HepG2 (cell line): Measurements from ENCODE around the gene GPA33. TPM values are rescaled to one million over a fixed set of nuclear protein-coding genes. Genes with fewer than 3 reads are reported as not detected.
A peak's percentile ranks its signal among the peaks of the same experiment; 100 is the strongest.

Experiments used
- ATAC-seq: fragments of 200-7000 bp; cut with Tn5 transposase; 3 replicates; pipeline ENCODE4 v1.9.1; 2020; ENCODE audit warnings: mild to moderate bottlenecking, moderate library complexity
- BruUV-seq: library from RNA; stranded (reverse); fragments of 400-500 nt; replicated peaks from 2 replicates; lab custom pipeline; 2021; lab: Mats Ljungman, UMichigan
- CTCF ChIA-PET: fragments of 300-600 bp; formaldehyde crosslinking; extraction: SDS; loops from one replicate; lab custom pipeline; 2021; ENCODE audit warnings: low total read pairs, inconsistent platforms, low intra/inter-chr PET ratio; lab: Yijun Ruan, JAX
- POLR2A ChIA-PET: fragments of 350-600 bp; sonication (Branson Sonifier 250); formaldehyde crosslinking; loops from one replicate; lab custom pipeline; 2020; ENCODE audit warnings: antibody characterized with exemption, inconsistent platforms; lab: Yijun Ruan, JAX
- DNase-seq: peaks from one replicate; pipeline ENCODE4 v3.0.0-alpha.2; 2015; ENCODE audit warnings: low spot score
- FAIRE-seq: peaks from 3 replicates; lab custom pipeline; 2011; peaks lifted over from hg19 to GRCh38; lab: Jason Lieb, UNC
- H2AFZ ChIP-seq: one replicate; pipeline ENCODE4 v1.6.1; 2011; ENCODE audit warnings: low read length, inconsistent platforms
- H3K27ac ChIP-seq: fragments of 300-600 bp; 3 replicates; pipeline ENCODE4 v1.8.0; 2011; ENCODE audit warnings: mixed run types, mild to moderate bottlenecking, mixed read lengths, low read length, inconsistent platforms; ENCODE audit not compliant: insufficient read depth; ENCODE audit errors: extremely low read length
- H3K27me3 ChIP-seq, 2 experiments: fragments of 200-600 bp in 1 of 2; 2 replicates in 1 of 2; 3 replicates in 1 of 2; pipeline versions ENCODE4 v1.6.0 to v1.8.0; 2011; ENCODE audit warnings: low read length in 2 of 2, mild to moderate bottlenecking in 2 of 2, moderate library complexity in 2 of 2, inconsistent platforms in 1 of 2; ENCODE audit not compliant: insufficient read depth in 2 of 2, control insufficient read depth in 1 of 2
- H3K36me3 ChIP-seq, 2 experiments: fragments of 200-600 bp in 1 of 2; replicated peaks in 1 of 2; 2 replicates in 1 of 2; 3 replicates in 1 of 2; pipeline versions ENCODE4 v1.5.1 to v1.8.0; 2011; ENCODE audit warnings: low read length in 2 of 2, inconsistent platforms in 1 of 2; ENCODE audit not compliant: insufficient read depth in 2 of 2, control insufficient read depth in 1 of 2
- H3K4me1 ChIP-seq: 2 replicates; pipeline ENCODE4 v1.5.1; 2012; ENCODE audit warnings: low read length, inconsistent platforms; ENCODE audit not compliant: insufficient read depth
- H3K4me2 ChIP-seq: 2 replicates; pipeline ENCODE4 v1.6.0; 2011; ENCODE audit warnings: low read depth, low read length, inconsistent platforms
- H3K4me3 ChIP-seq, 3 experiments: fragments of 200-600 bp in 1 of 3; sonication (generic), shearing (Covaris generic) in 1 of 3; replicated peaks in 1 of 3; 2 replicates each; pipeline ENCODE4 v1.5.1; 2011 to 2016; ENCODE audit warnings: low read length in 3 of 3, inconsistent platforms in 2 of 3, low read depth in 2 of 3, mild to moderate bottlenecking in 2 of 3, control low read depth in 1 of 3, mixed read lengths in 1 of 3; ENCODE audit not compliant: insufficient read depth in 1 of 3
- H3K79me2 ChIP-seq: one replicate; pipeline ENCODE4 v1.6.1; 2011; ENCODE audit warnings: low read length, inconsistent platforms; ENCODE audit not compliant: insufficient read depth
- H3K9ac ChIP-seq: 2 replicates; pipeline ENCODE4 v1.6.0; 2011; ENCODE audit warnings: mild to moderate bottlenecking, low read depth, low read length, inconsistent platforms; ENCODE audit not compliant: insufficient read depth
- H3K9me3 ChIP-seq: 2 replicates; pipeline ENCODE4 v1.5.1; 2012; ENCODE audit warnings: mild to moderate bottlenecking, low read length
- H4K20me1 ChIP-seq: 2 replicates; pipeline ENCODE4 v1.6.0; 2011; ENCODE audit warnings: inconsistent platforms, mild to moderate bottlenecking, low read length, moderate library complexity; ENCODE audit not compliant: insufficient read depth
- BHLHE40 ChIP-seq: IDR thresholded peaks from 2 replicates; pipeline ENCODE4 v1.6.1; 2011; ENCODE audit warnings: low read length, improper control_type of control experiment
- FOXK2 ChIP-seq: fragments of 450-650 bp; IDR thresholded peaks from 2 replicates; pipeline ENCODE4 v1.6.1; 2016
- HNRNPH1 ChIP-seq: fragments of 200-400 bp; formaldehyde crosslinking; optimal IDR thresholded peaks from 2 replicates; pipeline ENCODE3; 2017; ENCODE audit warnings: mild to moderate bottlenecking, low read depth, low read length
- MAFK ChIP-seq, 2 experiments: IDR thresholded peaks in 1 of 2; conservative IDR thresholded peaks in 1 of 2; 2 replicates each; pipeline ENCODE4 v1.6.1; 2011; ENCODE audit warnings: improper control_type of control experiment in 2 of 2, low read length in 2 of 2
- MAZ ChIP-seq, 2 experiments: sonication (generic) in 1 of 2; formaldehyde crosslinking in 1 of 2; IDR thresholded peaks; 2 replicates each; pipeline versions ENCODE4 v1.5.0 to v1.6.1; 2012 to 2020; ENCODE audit warnings: low read depth in 2 of 2, mild to moderate bottlenecking in 2 of 2, borderline replicate concordance in 1 of 2, improper control_type of control experiment in 1 of 2, low read length in 1 of 2, missing genetic modification reagents in 1 of 2, moderate library complexity in 1 of 2
- TBX3 ChIP-seq: fragments of 450-650 bp; IDR thresholded peaks from 2 replicates; pipeline ENCODE4 v1.6.1; 2017; ENCODE audit warnings: antibody characterized with exemption, mild to moderate bottlenecking, inconsistent platforms, borderline replicate concordance
- ZNF3 ChIP-seq: IDR thresholded peaks from 2 replicates; pipeline ENCODE4 v1.7.0; 2017; ENCODE audit warnings: inconsistent platforms
- WGBS: methylation state at CpG from one replicate; pipeline ENCODE4 v1.1.6; 2017; ENCODE audit warnings: low lambda C conversion rate; 5-methylcytosine and 5-hydroxymethylcytosine counted together
- in situ Hi-C: cut with HindIII; loops from 2 replicates; pipeline ENCODE4 v1.10.0; 2017; ENCODE audit warnings: low pct_unique_long_range_greater_than_20kb; ENCODE audit not compliant: extremely low pct_ligation_motif_present
- intact Hi-C: fragments of 100-400 bp; cut with micrococcal nuclease; formaldehyde crosslinking; loops from one replicate; pipeline ENCODE4 v1.10.0; 2022; ENCODE audit not compliant: unreplicated experiment
- polyA plus RNA-seq, 8 experiments: library from polyadenylated mRNA; depleted of rRNA in 3 of 8; stranded (reverse) in 7 of 8; unstranded in 1 of 8; fragments of >200 nt; fragmentation: Illumina TruSeq in 4 of 8; extraction: Trizol in 4 of 8; gene quantifications; 2 replicates each; pipeline versions ENCODE4 v1.2.1 to v1.2.3, GENCODE V29; 2011 to 2016; ENCODE audit warnings: low read depth in 4 of 8, missing spikeins in 1 of 8, mixed read lengths in 1 of 8; ENCODE audit not compliant: insufficient read depth in 1 of 8
- total RNA-seq, 5 experiments: library from RNA; depleted of rRNA; stranded (reverse); fragments of >200 nt; fragmentation: Illumina TruSeq; extraction: Trizol; gene quantifications; 2 replicates each; pipeline ENCODE4 v1.2.3, GENCODE V29; 2016; ENCODE audit warnings: low read depth in 1 of 5
- TF ChIP-seq, protein P1 (sequence below): sonication (generic); formaldehyde crosslinking; IDR thresholded peaks from 2 replicates; pipeline ENCODE4 v1.4.0; 2020; ENCODE audit warnings: missing genetic modification reagents, mild to moderate bottlenecking, borderline replicate concordance

The GPA33 gene
- total and polyA plus RNA-seq, 2 of the 13 experiments (the other 11 are each of a cell fraction or from before 2014, with no cell fraction given): not detected

DNA sequence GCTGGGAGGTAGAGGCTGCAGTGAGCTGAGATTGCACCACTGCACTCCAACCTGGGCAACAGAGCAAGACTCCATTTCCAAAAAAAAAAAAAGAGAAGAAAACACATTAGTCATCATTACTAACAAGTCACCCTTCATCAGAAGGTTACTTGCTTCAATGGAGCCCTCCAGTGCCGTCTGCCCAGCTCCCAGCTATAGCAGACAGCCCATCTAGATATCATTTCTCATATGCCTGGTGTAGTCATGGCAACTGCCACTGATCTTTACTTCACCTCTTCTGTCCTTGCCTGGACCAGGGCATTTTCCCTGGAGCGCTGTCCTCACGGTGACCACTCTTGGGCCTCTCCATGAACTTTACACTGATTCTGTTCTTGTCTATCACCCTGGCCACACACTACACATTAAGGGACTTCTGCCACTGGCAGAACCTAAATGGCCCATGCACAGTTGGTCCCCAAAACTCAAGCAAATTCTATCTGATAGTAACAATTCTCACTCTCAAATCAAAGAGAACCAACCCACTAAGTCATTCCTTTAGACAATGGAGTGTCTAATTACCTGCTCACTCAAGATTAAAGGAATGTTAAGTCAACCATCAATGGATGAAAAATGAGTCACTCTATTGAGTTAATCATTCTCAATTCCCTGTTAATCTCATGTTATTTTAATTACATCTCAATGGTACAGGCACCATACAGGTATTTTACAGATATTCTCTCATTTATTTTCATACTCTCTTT is 12.9 kb downstream of the GPA33 start:
- Histone ChIP-seq H3K4me2 (no peak overlapping the region), H3K27ac (no peak overlapping the region), H3K9ac (no peak overlapping the region), H4K20me1 (no peaks in the 10 kb centered on the region), H3K4me3 (no peak overlapping the region), H3K27me3 (no peaks in the 10 kb centered on the region; a peak in 1 of 5 replicates), H2AFZ (no peak overlapping the region), H3K79me2 (no peaks in the 10 kb centered on the region), H3K9me3 (no peaks in the 10 kb centered on the region), H3K4me1 (peaks cover 3% of the 10 kb centered on the region)
- POLR2A ChIA-PET: no interaction called here
- FAIRE-seq: no peak
- in situ Hi-C loops (no loop called here), intact Hi-C loops (no loop called here)
- WGBS: 3% methylated on average over 3 of the region's 3 CpGs
- no peak for DNase-seq
- no TSS peak for BruUV-seq
- ATAC-seq: no peak
- CTCF ChIA-PET: no interaction called here
- no peak for TF ChIP-seq ZNF3 (CRISPR knock-in tag)
- no peak for TF ChIP-seq BHLHE40
- TF ChIP-seq, protein P1, sequence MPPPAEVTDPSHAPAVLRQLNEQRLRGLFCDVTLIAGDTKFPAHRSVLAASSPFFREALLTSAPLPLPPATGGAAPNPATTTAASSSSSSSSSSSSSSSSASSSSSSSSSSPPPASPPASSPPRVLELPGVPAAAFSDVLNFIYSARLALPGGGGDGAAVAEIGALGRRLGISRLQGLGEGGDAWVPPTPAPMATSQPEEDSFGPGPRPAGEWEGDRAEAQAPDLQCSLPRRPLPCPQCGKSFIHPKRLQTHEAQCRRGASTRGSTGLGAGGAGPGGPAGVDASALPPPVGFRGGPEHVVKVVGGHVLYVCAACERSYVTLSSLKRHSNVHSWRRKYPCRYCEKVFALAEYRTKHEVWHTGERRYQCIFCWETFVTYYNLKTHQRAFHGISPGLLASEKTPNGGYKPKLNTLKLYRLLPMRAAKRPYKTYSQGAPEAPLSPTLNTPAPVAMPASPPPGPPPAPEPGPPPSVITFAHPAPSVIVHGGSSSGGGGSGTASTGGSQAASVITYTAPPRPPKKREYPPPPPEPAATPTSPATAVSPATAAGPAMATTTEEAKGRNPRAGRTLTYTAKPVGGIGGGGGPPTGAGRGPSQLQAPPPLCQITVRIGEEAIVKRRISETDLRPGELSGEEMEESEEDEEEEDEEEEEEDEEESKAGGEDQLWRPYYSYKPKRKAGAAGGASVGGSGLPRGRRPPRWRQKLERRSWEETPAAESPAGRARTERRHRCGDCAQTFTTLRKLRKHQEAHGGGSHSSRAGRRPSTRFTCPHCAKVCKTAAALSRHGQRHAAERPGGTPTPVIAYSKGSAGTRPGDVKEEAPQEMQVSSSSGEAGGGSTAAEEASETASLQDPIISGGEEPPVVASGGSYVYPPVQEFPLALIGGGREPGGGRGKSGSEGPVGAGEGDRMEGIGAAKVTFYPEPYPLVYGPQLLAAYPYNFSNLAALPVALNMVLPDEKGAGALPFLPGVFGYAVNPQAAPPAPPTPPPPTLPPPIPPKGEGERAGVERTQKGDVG (CRISPR knock-in tag): no peak
- no peak for TF ChIP-seq HNRNPH1
- TF ChIP-seq FOXK2: no peak
- TF ChIP-seq MAFK (conservative IDR thresholded peaks at IDR 0.05 in 1 of 2, IDR thresholded peaks at IDR 0.05 in 1 of 2; ENCODE audit: low read length in 2 of 2): 0 out of 4 replicates have a peak, but pooled peaks have one; percentile 3 to 12
- no peak for TF ChIP-seq TBX3
- TF ChIP-seq MAZ (IDR thresholded peaks at IDR 0.05; ENCODE audit: borderline replicate concordance, low read depth, low read length): no peak
- no peak for TF ChIP-seq MAZ (CRISPR knock-in tag; IDR thresholded peaks at IDR 0.05; ENCODE audit: low read depth)
- TF ChIP-seq, all 625 proteins: peak for 1
- H3K36me3 ChIP-seq: no peaks in the 10 kb centered on the region
